Stimulated activated naive B cell treated with anti-CD40 and anti-IgM and Interleukin-4, amounts not matched to agents 10 μg/mL and 1 μg/mL and 100 μg/mL, for 72 hours (primary cell): ENCODE data around the gene PTPRN2.

ENCODE experiments used
- ATAC-seq, 2 donors: fragments of 150-1000 bp; cut with Tn5 transposase; replicated peaks; 2 replicates each; pipeline ENCODE4 v1.10.0; 2021; ENCODE audit warnings: moderate library complexity in 1 of 2
- DNase-seq: peaks from one replicate; pipeline ENCODE4 v3.0.0; 2021
- H3K27ac Mint-ChIP-seq: one replicate; pipeline ENCODE4 v1.8.0; 2022; ENCODE audit warnings: mild to moderate bottlenecking, mixed read lengths
- H3K27me3 Mint-ChIP-seq, 2 donors: one replicate each; pipeline ENCODE4 v1.8.0; 2022; ENCODE audit warnings: mixed read lengths in 2 of 2
- H3K36me3 Mint-ChIP-seq, 2 donors: one replicate each; pipeline ENCODE4 v1.8.0; 2022; ENCODE audit warnings: mixed read lengths in 2 of 2, mild to moderate bottlenecking in 1 of 2
- H3K4me1 Mint-ChIP-seq, 2 donors: one replicate each; pipeline ENCODE4 v1.8.0; 2022; ENCODE audit warnings: mixed read lengths in 2 of 2, mild to moderate bottlenecking in 1 of 2
- H3K4me3 Mint-ChIP-seq, 2 donors: one replicate each; pipeline ENCODE4 v1.8.0; 2022; ENCODE audit warnings: mild to moderate bottlenecking in 2 of 2, mixed read lengths in 2 of 2, moderate library complexity in 1 of 2
- H3K9me3 Mint-ChIP-seq, 2 donors: one replicate each; pipeline ENCODE4 v1.8.0; 2022; ENCODE audit warnings: mixed read lengths in 2 of 2, mild to moderate bottlenecking in 1 of 2

Gene PTPRN2

DNA sequence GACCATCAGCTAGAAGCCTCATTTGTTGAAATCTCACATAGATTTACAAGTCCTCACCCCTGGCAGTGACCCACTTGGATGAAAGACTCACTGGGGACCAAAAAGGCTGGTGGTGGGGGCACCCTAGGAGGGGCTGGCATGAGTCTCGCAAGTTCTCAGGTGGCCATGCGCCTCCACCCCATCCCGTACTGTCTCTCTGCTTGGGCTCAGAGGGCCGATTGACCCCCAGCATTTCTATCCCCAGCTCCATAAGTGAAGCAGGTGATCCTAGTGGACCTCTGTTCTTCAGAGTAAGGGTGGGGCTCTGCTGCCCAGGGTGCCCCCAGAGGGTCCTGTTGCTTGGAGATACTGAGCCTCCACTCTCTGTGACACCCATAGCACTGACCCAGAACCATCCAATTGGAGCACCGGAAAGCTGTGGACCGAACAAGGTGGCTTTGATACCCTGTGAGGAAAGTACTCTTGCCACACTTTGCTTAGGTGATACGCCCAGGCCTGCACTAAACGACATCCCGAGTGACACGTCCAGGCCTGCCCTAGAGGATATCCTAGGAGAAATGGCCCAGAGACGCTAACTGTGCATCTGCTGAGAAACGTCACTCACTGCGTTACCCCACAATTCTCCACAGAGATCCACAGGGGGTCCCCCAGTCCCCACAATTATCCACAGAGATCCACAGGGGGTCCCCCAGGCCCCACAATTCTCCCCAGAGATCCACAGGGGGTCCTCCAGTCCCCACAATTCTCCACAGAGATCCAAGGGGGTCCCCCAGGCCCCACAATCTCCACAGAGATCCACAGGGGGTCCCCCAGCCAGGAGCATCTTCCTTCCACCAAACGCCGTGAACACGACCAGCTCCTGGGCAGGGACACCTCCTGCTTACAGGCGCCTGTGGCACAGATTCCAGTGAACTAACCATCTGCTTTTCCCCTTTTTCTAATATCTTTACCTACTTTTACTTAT, 262.9 kb downstream of the PTPRN2 start:
- no peak overlapping the region for H3K27ac Mint-ChIP-seq
- no peaks in the 10 kb centered on the region for H3K4me1 Mint-ChIP-seq
- peaks cover 3% of the 10 kb centered on the region in 2 donors for H3K36me3 Mint-ChIP-seq
- ATAC-seq (no peak), DNase-seq (no peak)
- H3K27me3 Mint-ChIP-seq, result peaks cover 0 to 6% of the 10 kb centered on the region in 2 donors
- H3K4me3 Mint-ChIP-seq, result no peak overlapping the region
- H3K9me3 Mint-ChIP-seq, result peaks cover 17 to 19% of the 10 kb centered on the region in 2 donors

DNA sequence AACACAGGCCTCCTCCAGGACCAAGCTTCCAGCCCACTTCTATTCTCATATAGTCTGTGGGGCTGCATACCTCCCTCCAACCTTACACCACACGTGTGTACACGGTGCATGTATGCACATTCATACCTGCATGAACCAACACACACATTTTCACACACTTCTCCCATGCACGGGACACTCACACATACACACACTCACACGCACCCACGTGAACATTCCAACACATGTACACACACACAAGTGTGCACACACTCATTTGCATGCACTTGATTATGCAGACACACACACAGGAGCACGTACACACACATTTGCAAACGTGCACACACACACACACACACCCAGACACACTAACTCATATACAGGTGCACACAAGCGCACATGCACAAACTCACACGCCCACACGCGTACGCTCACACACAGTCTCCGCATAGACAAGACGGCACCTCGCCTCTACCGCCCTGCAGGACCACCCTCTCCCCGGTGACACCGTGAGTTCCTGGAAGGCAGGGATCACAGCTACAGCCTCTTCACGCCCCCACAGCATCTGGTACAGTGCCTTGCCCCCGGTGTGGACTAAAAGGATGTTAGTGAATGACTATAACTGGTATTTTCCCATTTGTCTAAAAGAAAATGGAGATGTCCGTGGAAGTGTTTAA, 263.8 kb downstream of the PTPRN2 start:
- Mint-ChIP-seq H3K9me3 (peaks cover 17 to 18% of the 10 kb centered on the region in 2 donors), H3K4me1 (no peaks in the 10 kb centered on the region), H3K4me3 (no peak overlapping the region), H3K27ac (no peak overlapping the region), H3K36me3 (peaks cover 3% of the 10 kb centered on the region in 2 donors), H3K27me3 (peaks cover 0 to 6% of the 10 kb centered on the region in 2 donors)
- ATAC-seq (no peak), DNase-seq (no peak)

DNA sequence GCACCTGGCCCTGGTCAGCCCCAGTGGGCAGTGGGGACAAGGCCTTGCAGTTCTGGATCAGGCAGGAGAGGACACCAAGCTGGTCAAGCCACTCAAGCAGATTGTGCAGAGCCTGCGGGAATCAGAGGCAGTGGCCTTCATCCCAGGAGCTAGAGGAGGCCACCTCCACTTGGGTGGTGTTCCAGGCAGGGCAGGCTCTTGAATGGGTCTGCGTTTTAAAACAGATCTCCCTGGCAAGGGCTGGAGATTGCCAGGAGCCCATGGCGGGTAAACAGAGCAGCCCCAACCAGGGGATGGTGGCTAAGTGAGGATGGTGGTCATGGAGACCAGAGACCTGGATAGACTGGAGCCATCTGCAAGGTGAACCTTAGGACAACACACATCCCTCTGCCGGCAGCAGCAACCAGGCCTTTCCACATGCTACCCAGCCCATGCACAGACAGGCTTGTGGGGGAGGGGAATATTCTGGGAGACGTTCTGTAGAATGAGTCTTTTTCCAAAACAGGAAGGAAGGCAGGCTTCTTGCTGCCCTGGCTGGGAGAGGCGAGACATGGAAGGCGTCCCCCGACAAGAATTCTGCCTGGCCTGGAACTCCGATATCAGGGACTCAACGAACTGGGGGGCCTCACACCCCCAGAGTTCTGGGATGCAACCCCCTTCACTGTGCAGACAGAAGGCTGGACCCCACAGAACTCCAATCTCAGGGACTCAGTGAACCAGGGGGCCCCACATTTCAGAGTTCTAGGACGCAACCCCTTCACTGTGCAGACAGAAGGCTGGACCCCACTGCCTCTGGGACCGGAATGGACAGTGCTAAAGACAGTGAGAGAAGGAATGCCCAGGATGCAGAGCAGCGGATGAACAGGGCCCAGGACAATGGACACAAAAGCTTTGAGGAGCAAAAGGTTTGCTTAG, 264.8 kb downstream of the PTPRN2 start:
- Mint-ChIP-seq H3K9me3 (peaks cover 17% of the 10 kb centered on the region in 2 donors), H3K27me3 (peaks cover 0 to 6% of the 10 kb centered on the region in 2 donors), H3K4me3 (no peak overlapping the region), H3K36me3 (peaks cover 3% of the 10 kb centered on the region in 2 donors), H3K27ac (no peak overlapping the region), H3K4me1 (no peaks in the 10 kb centered on the region)
- ATAC-seq (no peak), DNase-seq (no peak)

DNA sequence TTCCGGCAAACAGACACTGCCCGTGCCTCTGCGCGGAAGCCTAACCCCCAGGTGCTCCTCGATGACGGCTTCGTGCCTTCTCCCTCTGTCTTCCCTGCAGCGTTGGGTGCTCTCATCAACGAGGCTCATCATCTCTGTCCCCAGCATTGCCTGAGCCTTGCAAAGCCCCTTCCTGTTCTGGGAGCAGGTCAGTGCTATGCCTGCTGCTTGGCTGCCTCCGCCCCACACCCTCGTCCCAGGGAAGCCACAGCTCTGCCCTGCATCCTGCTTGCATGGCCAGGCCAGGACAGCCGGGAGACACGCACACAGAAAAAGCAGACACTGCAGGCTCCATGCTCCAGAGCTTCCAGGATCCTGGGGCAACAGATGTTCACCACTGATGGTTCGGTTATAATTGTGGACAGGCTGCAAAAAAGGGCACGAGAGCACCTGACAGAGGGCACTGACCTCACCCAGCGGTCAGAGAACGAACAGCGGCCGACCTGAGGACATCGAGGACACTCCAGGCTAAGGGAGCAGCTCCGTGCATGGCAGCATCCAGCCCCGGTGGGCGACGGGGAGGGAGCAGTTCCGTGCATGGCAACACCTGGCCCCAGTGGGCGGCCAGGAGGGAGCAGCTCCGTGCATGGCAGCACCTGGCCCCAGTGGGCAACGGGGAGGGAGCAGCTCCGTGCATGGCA, 265.5 kb downstream of the PTPRN2 start:
- Mint-ChIP-seq H3K9me3 (peaks cover 11 to 12% of the 10 kb centered on the region in 2 donors), H3K4me1 (peaks cover 0 to 4% of the 10 kb centered on the region in 2 donors), H3K4me3 (no peak overlapping the region), H3K36me3 (peaks cover 2 to 3% of the 10 kb centered on the region in 2 donors), H3K27ac (no peak overlapping the region), H3K27me3 (peaks cover 0 to 6% of the 10 kb centered on the region in 2 donors)
- DNase-seq (no peak), ATAC-seq (no peak)

DNA sequence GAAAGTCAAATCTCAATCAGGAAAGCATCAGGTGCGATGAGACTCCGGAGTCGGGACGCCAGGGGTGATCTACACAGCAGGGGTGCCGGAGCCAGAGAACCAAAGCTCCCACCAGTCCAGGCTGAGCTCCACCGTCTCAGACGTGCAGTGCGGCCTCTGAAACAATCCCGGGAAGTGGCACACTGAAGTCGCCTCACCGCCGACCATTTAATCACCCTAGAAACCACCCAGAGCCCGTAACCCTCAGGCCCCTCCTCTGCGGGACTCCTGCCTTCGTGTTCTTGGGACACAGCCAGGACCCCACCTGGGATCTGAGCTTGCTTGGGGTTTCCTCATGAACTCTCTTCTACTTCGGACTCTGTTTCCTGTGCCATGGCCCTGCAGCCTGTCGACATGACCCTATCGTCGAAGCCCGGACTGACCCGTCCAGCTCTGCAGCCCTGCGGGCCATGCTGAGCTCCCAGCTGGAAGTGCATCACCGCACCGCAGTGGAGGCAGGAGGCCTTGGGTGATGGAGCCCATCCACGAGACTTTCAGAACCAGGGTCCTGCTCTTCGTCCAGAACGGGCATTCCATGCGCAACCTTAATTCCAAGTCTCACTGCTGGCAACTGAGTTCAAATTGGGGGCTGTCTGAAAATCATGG, 266.4 kb downstream of the PTPRN2 start:
- Mint-ChIP-seq H3K27me3 (peaks cover 5 to 6% of the 10 kb centered on the region in 2 donors), H3K36me3 (no peaks in the 10 kb centered on the region), H3K4me3 (no peak overlapping the region), H3K27ac (no peak overlapping the region), H3K4me1 (peaks cover 0 to 4% of the 10 kb centered on the region in 2 donors), H3K9me3 (peaks cover 4 to 7% of the 10 kb centered on the region in 2 donors)
- no peak for ATAC-seq
- no peak for DNase-seq

DNA sequence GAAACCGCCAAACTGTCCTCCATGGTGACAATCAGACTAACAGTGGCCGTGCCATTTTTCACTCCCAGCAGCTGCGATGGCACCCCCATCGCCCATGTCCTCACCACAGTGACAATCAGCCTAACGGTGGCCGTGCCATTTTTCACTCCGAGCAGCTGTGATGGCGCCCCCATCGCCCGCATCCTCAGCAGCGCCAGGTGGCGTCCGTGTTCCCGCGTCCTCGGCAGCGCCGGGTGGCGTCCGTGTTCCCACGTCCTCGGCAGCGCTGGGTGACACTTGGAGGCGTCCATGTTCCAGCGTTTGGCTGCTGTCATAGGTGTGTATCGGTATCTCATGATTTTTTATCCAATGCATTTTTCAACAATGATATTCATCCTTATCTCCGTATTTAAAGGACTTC, 267.3 kb downstream of the PTPRN2 start:
- Mint-ChIP-seq H3K36me3 (no peaks in the 10 kb centered on the region), H3K27ac (no peak overlapping the region), H3K4me1 (peaks cover 0 to 4% of the 10 kb centered on the region in 2 donors), H3K9me3 (peaks cover 4 to 9% of the 10 kb centered on the region in 2 donors), H3K4me3 (no peak overlapping the region), H3K27me3 (peaks cover 5 to 6% of the 10 kb centered on the region in 2 donors)
- DNase-seq (no peak), ATAC-seq (no peak)

DNA sequence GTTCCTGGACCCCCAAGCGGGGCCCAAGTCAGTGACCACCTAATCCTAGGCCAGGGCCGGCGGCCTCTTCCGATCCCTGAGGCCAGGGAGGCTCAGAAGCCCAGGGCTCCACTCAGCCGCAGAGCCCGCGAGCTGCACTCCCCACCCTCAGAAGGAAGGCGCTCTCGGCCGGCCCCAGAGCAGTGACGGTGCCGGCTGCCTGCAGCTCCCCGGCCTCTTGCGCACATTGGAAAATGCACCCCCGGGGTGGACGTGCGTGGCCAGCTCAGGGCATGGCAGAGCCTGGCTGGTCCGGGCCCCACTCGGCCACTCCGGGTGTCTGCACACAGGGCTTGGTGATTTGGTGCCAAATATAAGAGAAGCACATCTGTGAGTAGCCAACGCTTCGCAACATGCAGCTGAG, 269.1 kb downstream of the PTPRN2 start:
- no peak for DNase-seq
- no peak overlapping the region for H3K4me3 Mint-ChIP-seq
- H3K9me3 Mint-ChIP-seq, result peaks cover 0 to 13% of the 10 kb centered on the region in 2 donors
- H3K4me1 Mint-ChIP-seq, result peaks cover 0 to 4% of the 10 kb centered on the region in 2 donors
- H3K27ac Mint-ChIP-seq, result no peak overlapping the region
- ATAC-seq, result no peak
- H3K36me3 Mint-ChIP-seq, result no peaks in the 10 kb centered on the region
- peaks cover under 1 to 5% of the 10 kb centered on the region in 2 donors for H3K27me3 Mint-ChIP-seq

DNA sequence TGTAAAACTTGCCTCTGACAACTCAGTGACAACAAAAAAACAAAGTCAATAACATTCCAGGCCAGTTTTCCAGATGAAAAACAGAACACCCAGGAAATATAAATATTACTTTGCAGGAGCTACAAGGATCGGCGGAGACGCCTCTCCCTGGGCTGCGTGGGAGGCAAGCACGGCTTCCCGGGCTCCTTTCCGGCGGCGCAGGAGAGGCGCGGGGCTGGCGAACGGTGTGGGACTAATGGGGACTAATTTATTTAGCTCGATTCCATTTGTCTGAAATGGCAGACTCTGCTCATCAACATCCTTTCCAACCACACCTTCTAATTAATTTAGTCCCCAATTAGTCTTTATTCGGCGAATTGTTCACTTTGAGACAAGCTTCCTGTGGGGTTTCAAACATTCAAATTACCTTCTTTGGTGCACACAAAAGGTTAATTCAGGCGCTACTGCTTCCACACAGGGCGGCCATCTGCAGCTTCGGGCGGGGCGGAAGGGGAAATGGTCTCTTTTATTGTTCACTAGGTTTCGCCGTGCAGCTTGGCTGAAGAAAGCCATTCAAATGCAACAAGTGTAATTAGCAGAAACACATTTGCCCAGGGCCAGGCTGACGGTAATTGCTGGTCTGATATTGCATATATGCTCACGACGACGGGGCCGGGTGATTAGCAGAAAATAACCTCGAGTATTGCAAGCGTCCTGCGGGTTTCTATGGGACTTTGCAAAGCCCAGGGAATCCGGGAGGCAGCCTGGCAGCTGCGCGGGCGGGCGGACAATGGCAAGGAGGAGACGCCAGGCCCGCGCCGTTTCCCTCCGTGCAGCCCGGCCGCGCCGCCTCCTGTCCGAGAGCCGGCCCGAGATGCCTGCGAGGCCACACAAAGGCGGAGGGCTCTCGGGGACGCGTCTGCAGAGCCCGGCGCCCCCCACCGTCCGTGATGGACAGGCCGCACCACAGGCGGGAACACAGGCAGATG, 270.1 kb downstream of the PTPRN2 start:
- no peak overlapping the region for H3K4me3 Mint-ChIP-seq
- ATAC-seq, result no peak
- peaks cover 0 to 5% of the 10 kb centered on the region in 2 donors for H3K27me3 Mint-ChIP-seq

DNA sequence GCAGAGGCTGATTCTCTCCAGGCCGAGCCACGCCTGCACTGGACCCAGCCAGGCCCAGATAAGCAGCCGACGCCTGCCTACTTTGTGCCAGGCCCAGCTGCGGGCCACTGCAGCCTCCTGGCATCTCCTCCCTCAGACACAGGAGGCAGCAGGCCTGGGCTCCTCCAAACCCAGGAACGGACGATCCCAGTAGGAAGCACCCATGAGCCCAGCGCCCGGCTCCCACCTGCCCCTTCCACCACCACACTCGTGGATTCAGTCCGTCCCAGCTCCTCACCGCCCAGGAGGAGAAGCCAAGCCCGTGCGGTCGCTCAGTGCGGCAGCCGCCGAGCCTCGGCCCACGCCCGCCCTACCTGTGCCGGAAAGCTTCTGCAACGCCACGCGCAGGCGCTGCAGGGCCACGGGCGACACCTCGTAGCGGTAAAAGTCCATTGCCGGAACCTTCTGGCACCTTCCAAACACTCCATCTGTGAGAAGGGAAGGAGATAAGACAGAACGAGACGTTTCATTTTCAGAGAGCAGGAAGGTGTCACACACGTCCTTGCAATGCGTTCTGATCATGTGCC, 271.1 kb downstream of the PTPRN2 start:
- Mint-ChIP-seq H3K4me3 (no peak overlapping the region), H3K9me3 (peaks cover 7 to 19% of the 10 kb centered on the region in 2 donors), H3K36me3 (peaks cover 0 to 3% of the 10 kb centered on the region in 2 donors), H3K27me3 (peaks cover 0 to 5% of the 10 kb centered on the region in 2 donors), H3K4me1 (peaks cover 0 to 4% of the 10 kb centered on the region in 2 donors), H3K27ac (no peak overlapping the region)
- no peak for ATAC-seq
- DNase-seq, result no peak

More for the DNA sequence above, 270.1 kb downstream of the PTPRN2 start:
- H3K27ac Mint-ChIP-seq, result no peak overlapping the region
- no peak for DNase-seq
- H3K36me3 Mint-ChIP-seq, result peaks cover 0 to 1% of the 10 kb centered on the region in 2 donors
- peaks cover 0 to 4% of the 10 kb centered on the region in 2 donors for H3K4me1 Mint-ChIP-seq
- H3K9me3 Mint-ChIP-seq, result peaks cover 2 to 16% of the 10 kb centered on the region in 2 donors

DNA sequence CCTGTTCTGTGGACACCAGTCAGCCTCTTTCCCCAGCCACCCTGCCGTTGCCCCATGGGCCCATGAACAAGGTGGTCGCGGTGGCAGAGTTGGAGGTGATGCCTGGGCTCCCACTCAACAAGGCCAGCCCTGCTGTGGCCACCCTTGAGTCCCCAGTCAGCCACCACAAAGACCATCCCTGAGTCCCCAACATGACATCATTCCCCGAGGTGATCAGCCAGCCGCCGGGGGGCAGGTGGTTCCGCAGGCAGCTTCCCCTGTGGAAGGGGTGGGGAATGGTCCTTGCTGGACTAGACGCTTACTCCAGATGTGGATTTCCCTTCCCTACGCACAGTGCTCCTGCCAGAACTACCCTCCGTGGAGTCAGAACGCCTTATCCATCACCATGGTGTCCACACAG, 271.7 kb downstream of the PTPRN2 start:
- H3K9me3 Mint-ChIP-seq, result peaks cover 7 to 19% of the 10 kb centered on the region in 2 donors
- DNase-seq, result no peak

DNA sequence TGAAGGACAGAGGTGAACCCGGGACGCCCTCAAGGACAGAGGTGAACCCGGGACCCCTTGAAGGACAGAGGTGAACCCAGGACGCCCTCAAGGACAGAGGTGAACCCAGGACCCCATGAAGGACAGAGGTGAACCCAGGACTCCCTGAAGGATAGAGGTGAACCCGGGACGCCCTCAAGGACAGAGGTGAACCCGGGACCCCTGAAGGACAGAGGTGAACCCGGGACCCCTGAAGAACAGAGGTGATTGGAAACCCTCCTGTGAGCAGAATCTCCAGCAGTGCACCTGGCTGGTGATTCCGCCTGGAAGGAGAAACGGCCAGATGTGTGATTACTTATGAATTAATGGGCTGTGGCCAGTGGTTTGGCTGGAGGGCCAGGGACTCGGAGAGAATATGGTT, 272.3 kb downstream of the PTPRN2 start:
- no peak for ATAC-seq
- DNase-seq, result no peak
- peaks cover 0 to 5% of the 10 kb centered on the region in 2 donors for H3K27me3 Mint-ChIP-seq
- H3K4me1 Mint-ChIP-seq, result peaks cover 0 to 4% of the 10 kb centered on the region in 2 donors
- peaks cover 7 to 19% of the 10 kb centered on the region in 2 donors for H3K9me3 Mint-ChIP-seq
- H3K27ac Mint-ChIP-seq, result no peak overlapping the region
- H3K4me3 Mint-ChIP-seq, result no peak overlapping the region
- H3K36me3 Mint-ChIP-seq, result peaks cover 0 to 3% of the 10 kb centered on the region in 2 donors

More for the DNA sequence above, 271.7 kb downstream of the PTPRN2 start:
- peaks cover 0 to 3% of the 10 kb centered on the region in 2 donors for H3K36me3 Mint-ChIP-seq
- H3K27me3 Mint-ChIP-seq, result peaks cover 0 to 5% of the 10 kb centered on the region in 2 donors
- no peak for ATAC-seq
- no peak overlapping the region for H3K27ac Mint-ChIP-seq
- no peak overlapping the region for H3K4me3 Mint-ChIP-seq
- H3K4me1 Mint-ChIP-seq, result peaks cover 0 to 4% of the 10 kb centered on the region in 2 donors

DNA sequence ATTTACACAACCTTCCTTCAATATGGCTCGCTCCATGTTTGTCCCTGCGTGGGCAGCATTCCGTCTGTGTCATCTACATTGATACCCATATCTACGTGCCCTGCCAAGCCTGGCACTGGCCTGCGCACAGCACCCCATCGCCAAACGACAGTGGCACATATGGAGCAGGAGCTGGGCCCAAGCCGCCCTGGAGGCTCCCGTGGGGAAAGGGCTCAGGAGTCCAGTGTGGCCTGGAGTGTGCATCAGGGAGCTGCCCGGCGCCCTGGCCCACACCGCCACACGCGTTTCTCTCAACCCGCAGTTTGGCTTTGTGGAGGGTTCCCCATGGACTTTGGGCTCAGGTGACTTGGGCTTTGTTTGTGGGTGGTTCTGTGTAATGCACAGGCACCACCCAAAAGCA, 273.2 kb downstream of the PTPRN2 start:
- Mint-ChIP-seq H3K27ac (no peak overlapping the region), H3K36me3 (peaks cover 0 to 3% of the 10 kb centered on the region in 2 donors), H3K27me3 (peaks cover 0 to 5% of the 10 kb centered on the region in 2 donors), H3K4me1 (peaks cover 0 to 4% of the 10 kb centered on the region in 2 donors), H3K9me3 (peaks cover 13 to 23% of the 10 kb centered on the region in 2 donors), H3K4me3 (no peak overlapping the region)
- ATAC-seq, result no peak
- DNase-seq, result no peak
